ENCODE results near the gene ANP32B. TPM values are rescaled to one million over a fixed set of nuclear protein-coding genes. Genes with fewer than 3 reads are reported as not detected.

The ANP32B gene
- polyA plus RNA-seq, 1 donor (not counting 4 experiments of a cell fraction or from before 2014, with no cell fraction given): 51.0 TPM

- dilution Hi-C loops (cut with MboI; ENCODE audit: extremely low pct_ligation_motif_present, low sequenced_read_pairs): no loop called here
- DNase-seq (ENCODE audit: low read depth, low spot score) (no peak), FAIRE-seq (no peak)
- no peak overlapping the region for H2AFZ ChIP-seq (ENCODE audit: control insufficient read depth, low read length)
- H4K20me1 ChIP-seq (ENCODE audit: control insufficient read depth, extremely low read depth, insufficient read depth, low read length): no peaks in the 10 kb centered on the region
- no peaks in the 10 kb centered on the region for H3K9me1 ChIP-seq (ENCODE audit: control insufficient read depth, extremely low read depth, insufficient read depth, low read length)
- no peaks in the 10 kb centered on the region for H3K79me2 ChIP-seq (ENCODE audit: control insufficient read depth, insufficient read depth, low read length)
- H3K4me2 ChIP-seq (ENCODE audit: control insufficient read depth, extremely low read depth, insufficient read depth, low read depth, low read length): no peak overlapping the region
- H3K4me1 ChIP-seq (ENCODE audit: control insufficient read depth, extremely low read depth, insufficient read depth, low read length): no peaks in the 10 kb centered on the region
- no peaks in the 10 kb centered on the region for H3K27me3 ChIP-seq (ENCODE audit: control insufficient read depth, extremely low read depth, insufficient read depth, low read length)
- no peak overlapping the region for H3K4me3 ChIP-seq (ENCODE audit: control insufficient read depth in 2 of 3, extremely low read depth in 1 of 3, insufficient read depth in 2 of 3, low read depth in 1 of 3, low read length in 3 of 3)
- no peaks in the 10 kb centered on the region for H3K9me3 ChIP-seq (ENCODE audit: control insufficient read depth, low read depth, low read length)
- H3K27ac ChIP-seq (ENCODE audit: control insufficient read depth, insufficient read depth, low read length): no peak overlapping the region
- H3K36me3 ChIP-seq (ENCODE audit: control insufficient read depth in 2 of 2, extremely low read depth in 1 of 2, insufficient read depth in 2 of 2, low read length in 2 of 2): peaks cover 15 to 30% of the 10 kb centered on the region in 2 experiments
- H3K9ac ChIP-seq (ENCODE audit: control insufficient read depth, extremely low read depth, insufficient read depth, low read length): no peak overlapping the region
- TF ChIP-seq EZH2 (IDR thresholded peaks at IDR 0.05; ENCODE audit: low read length) (no peak), CTCF (optimal IDR thresholded peaks at IDR 0.05 in 1 of 3, IDR thresholded peaks at IDR 0.05 in 1 of 3, conservative IDR thresholded peaks at IDR 0.05 in 1 of 3; ENCODE audit: extremely low read depth in 1 of 3, insufficient read depth in 2 of 3, low read length in 3 of 3) (no peak)
Measured at GRCh38 chr9:98017306-98017705, 34.2 kb downstream of the ANP32B start.

- no peaks in the 10 kb centered on the region for H3K79me2 ChIP-seq (ENCODE audit: control insufficient read depth, insufficient read depth, low read length)
- H4K20me1 ChIP-seq (ENCODE audit: control insufficient read depth, extremely low read depth, insufficient read depth, low read length): no peaks in the 10 kb centered on the region
- TF ChIP-seq CTCF (optimal IDR thresholded peaks at IDR 0.05 in 1 of 3, IDR thresholded peaks at IDR 0.05 in 1 of 3, conservative IDR thresholded peaks at IDR 0.05 in 1 of 3; ENCODE audit: extremely low read depth in 1 of 3, insufficient read depth in 2 of 3, low read length in 3 of 3): no peak
- no peak for TF ChIP-seq EZH2 (IDR thresholded peaks at IDR 0.05; ENCODE audit: low read length)
- FAIRE-seq (no peak), DNase-seq (ENCODE audit: low read depth, low spot score) (no peak)
- no peak overlapping the region for H2AFZ ChIP-seq (ENCODE audit: control insufficient read depth, low read length)
- no peaks in the 10 kb centered on the region for H3K9me1 ChIP-seq (ENCODE audit: control insufficient read depth, extremely low read depth, insufficient read depth, low read length)
- no peaks in the 10 kb centered on the region for H3K4me1 ChIP-seq (ENCODE audit: control insufficient read depth, extremely low read depth, insufficient read depth, low read length)
- no peak overlapping the region for H3K4me2 ChIP-seq (ENCODE audit: control insufficient read depth, extremely low read depth, insufficient read depth, low read depth, low read length)
- H3K9me3 ChIP-seq (ENCODE audit: control insufficient read depth, low read depth, low read length): no peaks in the 10 kb centered on the region
- no peak overlapping the region for H3K27ac ChIP-seq (ENCODE audit: control insufficient read depth, insufficient read depth, low read length)
- H3K4me3 ChIP-seq (ENCODE audit: control insufficient read depth in 2 of 3, extremely low read depth in 1 of 3, insufficient read depth in 2 of 3, low read depth in 1 of 3, low read length in 3 of 3): no peak overlapping the region
- H3K27me3 ChIP-seq (ENCODE audit: control insufficient read depth, extremely low read depth, insufficient read depth, low read length): no peaks in the 10 kb centered on the region
- dilution Hi-C loops (cut with MboI; ENCODE audit: extremely low pct_ligation_motif_present, low sequenced_read_pairs): no loop called here
- peaks cover 15 to 28% of the 10 kb centered on the region in 2 experiments for H3K36me3 ChIP-seq (ENCODE audit: control insufficient read depth in 2 of 2, extremely low read depth in 1 of 2, insufficient read depth in 2 of 2, low read length in 2 of 2)
- no peak overlapping the region for H3K9ac ChIP-seq (ENCODE audit: control insufficient read depth, extremely low read depth, insufficient read depth, low read length)
Measured at GRCh38 chr9:98018347-98018746, 35.2 kb downstream of the ANP32B start.
